ENCODE results near the gene GPI.

Gene GPI

DNA sequence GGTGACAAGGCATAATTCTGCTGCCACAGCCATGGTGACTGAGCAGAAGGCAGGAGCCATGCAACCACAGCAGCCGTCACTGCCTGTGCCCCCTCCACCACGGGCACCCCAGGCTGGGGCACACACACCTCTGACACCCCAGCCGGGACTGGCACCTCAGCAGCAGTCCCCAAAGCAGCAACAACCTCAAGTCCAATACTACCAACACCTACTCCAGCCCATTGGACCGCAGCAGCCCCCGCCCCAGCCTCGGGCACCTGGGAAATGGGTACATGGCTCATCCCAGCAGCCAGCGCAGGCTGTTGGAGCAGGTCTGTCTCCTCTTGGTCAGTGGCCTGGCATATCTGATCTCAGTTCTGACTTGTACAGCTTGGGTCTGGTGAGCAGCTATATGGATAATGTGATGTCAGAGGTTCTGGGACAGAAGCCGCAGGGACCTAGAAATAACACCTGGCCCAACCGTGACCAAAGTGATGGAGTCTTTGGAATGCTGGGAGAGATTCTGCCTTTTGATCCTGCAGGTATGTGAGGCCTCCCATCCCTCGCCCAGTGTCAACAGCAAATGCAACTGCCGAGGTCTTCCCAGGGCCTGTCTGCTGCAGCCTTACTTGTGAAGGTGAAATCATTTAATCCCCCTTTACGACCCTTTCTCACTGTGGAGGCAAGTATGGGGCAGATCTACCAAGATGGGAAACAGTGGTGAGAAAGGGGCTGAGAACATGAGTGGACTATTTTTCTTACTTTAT is 22.9 kb upstream of the GPI start:
- no peak for DNase-seq

DNA sequence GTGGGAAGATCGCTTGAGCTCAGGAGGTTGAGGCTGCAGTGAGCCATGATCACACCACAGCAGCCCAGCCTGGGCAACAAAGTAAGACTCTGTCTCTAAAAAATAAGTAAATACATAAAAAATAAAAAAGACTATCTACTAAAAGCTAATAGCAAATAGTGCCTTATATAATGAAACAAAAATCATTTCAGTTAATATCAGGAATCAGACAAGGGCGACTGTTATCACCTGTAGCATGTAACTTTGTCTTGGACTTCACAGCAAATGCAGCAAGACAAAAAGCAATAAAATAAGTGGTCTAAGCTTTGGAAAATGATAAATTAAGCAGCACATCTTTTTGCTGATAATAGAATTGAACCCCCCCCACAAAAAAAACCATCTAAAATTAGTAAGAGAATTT is 21.2 kb upstream of the GPI start:
- no peak for DNase-seq

DNA sequence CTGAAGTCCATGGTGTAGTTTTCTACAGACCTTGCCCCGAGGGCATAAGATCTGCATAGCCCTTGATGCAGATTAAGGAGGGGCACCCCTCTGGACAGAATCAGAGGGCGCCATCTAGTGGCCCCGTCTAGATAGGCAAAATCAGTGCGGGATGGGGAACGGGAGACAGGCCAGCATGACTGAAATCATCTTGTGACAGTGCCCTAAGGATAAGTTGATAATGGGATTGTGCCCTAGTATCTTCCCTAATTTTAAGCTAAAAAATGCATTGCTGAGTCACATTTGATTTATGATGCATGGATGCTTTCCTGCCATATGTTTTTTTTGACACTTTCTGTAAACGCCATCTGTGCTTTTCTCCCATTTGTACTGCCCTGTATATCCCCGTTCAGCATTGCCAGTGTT is 19.0 kb upstream of the GPI start:
- peak in 4 of 5 donors; percentile 36 to 60 (median 52) for DNase-seq

DNA sequence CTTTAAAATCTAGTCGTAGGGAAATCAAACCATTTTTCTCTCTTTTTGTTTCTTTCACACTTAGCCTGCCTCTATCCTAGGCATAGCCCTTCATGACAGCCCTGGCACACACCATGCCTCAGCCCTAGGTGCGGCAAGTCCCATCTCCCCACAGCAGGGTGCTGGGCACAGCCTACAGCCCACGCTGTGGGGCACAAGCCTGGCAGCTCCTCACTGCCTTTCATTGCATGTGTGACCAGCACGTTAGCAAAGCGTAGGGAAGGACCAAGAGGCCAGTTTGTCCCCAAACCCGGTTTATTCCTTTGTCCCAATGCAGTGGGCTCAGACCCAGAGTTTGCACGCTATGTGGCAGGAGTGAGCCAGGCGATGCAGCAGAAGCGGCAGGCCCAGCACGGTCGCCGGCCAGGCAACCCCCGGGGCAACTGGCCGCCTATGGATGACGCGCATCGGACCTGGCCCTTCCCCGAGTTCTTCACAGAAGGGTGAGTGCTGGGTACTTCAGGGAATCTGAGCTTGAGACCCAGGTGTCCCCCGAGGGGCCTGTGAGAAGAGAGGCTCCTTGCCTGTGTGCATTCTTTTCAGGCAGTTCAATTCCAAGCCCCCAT is 17.3 kb upstream of the GPI start:
- no peak for DNase-seq

DNA sequence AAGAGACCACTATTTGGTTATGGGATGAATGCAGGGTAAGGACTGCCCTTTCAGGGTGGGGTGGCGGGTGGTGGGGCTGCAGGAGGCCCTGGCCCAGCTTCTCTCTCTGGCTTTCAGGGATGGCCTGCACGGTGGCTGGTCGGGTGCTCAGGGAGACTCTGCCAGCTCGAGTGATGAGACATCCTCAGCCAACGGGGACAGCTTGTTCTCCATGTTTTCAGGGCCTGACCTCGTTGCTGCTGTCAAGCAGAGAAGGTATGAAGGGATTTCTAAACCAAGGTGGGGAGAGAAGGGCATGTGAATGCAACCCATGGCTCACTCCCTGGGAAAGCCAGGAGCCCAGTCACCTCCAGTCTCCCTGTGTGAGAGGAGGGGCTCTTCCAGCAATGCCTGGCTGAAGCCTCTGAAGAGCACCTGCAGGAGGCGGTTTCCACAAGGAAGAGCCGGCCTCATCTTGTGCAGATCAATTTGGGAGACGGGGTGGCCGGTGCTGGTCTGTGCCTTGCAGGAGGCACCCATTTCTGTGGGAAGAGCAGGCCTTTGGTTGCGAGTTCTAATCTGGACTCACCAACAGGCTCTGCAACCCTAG is 16.0 kb upstream of the GPI start:
- DNase-seq = no peak

DNA sequence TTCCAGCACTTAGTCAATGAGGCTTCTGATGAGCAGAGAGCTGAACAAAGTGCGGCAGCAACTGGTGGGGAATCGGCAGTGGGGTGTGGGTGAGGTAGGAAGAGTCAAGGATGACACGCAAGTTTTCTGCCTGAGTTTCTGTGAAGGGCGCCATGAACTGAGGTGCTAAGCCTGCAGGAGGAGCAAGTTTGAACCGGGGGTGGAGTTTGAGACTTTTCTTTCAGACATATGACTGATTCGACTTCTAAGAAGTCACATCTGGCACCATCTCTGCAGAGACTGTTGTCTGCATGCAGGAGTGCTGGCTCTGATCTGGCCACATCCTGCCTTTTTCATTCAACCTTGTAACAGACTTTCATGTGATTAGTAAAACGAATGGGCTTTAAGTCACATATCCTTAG is 14.8 kb upstream of the GPI start:
- DNase-seq = peak; percentile 33 to 96 (median 62)

DNA sequence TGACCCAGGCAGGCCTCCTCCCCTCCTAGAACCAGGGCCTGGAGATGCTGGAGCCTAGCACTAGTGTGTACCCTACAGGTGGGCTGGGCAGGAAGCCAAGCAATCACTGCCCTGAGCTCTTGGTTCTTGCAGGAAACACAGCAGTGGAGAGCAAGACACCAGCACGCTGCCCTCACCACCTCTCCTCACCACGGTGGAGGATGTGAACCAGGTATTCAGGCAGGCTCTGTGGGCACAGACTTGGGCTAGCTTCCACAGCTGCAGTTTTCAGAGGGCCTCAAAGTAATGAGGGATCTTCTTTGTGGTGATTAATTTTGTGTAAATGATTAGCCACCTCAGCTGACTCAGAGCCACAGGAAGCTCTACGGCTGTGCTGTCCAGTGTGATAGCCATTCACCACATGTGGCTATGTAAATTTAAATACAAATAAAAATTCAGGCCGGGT is 13.6 kb upstream of the GPI start:
- peak in 1 of 5 donors; percentile 50 for DNase-seq

DNA sequence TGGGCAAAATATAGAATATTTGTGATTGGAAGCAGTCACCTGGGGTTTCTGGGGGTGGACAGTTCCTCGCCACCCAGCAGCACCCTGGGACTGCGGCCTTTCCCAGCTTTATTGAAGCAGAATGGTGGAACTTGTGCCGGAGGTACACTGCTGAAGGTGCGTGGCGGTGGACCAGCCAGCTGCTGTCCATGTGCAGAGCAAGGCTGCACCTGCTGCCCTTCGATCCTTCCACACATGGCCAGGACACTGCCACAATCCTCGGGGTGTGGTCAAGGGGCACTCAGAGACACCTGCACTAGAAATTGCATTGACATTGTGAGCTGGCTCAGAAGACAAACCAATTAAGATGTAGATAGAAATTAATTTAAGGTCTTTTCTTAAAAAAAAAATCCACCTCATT is 11.4 kb upstream of the GPI start:
- no peak for DNase-seq

DNA sequence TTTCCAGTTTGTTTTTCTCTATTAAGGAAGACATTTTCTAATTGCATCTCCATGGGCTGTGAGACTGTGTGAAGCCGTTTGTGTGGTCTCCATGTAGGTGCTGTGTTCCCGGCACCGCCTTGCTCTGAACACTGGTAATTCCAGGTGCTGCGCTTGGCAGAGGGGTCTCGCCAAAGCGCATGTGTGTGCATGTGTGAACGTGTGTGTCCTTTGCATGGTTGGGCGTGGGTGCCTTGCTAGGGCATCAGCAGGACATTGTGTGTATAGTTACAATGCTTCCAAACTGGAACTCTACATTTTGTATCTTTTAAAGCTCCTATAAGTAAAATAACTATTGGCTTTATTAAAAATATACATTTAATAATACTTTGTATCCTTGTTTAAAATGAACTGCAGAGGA is 9.8 kb upstream of the GPI start:
- no peak for DNase-seq

DNA sequence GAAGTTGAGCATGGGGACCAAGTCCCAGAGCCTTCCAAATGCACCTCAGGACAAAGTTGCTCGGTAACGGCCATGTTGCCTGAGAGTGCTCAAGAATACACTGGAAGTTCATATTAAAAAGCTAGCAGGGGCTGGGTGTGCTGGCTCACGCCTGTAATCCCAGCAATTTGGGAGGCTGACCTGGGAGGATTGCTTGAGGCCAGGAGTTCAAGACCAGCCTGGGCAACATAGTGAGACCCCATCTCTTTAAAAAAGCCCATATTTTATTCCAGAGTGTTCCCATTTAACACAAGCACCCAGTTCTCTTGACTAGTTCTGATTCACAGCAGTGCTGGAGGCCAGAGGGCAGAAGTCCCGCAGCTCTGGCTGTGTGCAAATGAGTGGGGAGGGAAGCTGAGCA is 8.1 kb upstream of the GPI start:
- no peak for DNase-seq

DNA sequence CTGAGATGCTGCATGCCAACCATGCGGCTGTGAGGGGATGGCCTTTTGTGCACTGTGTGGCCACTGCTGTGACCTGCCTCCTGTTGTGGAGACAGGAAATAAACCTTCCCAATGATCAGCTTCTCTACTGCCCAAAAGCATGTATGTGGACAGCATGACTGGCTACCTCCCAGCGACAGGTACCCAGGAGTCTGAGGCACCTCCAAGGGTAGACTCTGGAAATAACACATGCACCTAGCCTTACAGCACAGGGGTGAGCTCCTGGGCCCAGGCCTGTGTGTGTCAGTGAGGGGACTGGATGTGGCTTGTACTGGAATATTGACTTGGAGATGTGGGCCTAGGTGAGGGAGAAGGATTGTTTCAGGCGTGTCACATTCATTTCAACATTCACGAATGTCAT is 7.6 kb upstream of the GPI start:
- no peak for DNase-seq

DNA sequence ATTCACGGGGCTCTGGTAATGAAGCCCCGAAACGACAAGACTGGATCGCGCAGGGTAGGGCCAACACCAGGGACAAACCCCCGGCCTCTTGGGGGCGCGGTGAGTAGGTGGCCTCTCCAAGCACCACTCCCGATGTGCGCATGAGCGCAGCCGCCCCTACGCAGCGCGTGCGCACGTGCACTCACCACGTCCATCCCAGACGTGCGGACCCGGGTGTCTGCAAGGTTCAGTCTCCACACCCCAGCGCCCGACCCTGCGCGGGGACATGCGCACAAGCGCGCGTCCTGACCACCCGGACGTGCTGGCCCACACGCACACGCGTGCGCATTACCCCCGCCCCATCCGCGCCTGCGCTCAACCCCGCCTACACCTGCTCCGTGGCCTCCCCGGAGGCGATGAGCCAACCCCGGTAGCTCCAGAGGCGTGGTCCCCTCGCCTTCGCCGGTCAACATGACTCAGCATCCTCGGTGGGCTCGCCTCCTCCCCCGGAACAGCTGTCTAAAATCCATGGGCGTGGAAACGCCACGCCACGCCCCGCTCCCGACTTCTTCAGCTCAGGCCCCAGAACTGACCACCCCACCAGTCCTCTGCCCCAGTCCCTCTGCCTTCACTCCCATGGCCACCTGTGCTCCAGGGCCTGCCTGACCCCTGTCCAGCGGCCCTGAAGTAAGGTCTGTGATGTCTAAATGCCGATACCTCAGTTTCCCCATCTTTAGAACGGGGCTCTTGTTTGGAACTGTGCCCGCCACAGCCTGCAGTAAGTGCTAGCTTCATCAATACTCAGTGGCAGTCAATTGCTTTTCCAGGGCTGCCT is 5.6 kb upstream of the GPI start:
- peak; percentile 79 to 100 (median 85) for DNase-seq

DNA sequence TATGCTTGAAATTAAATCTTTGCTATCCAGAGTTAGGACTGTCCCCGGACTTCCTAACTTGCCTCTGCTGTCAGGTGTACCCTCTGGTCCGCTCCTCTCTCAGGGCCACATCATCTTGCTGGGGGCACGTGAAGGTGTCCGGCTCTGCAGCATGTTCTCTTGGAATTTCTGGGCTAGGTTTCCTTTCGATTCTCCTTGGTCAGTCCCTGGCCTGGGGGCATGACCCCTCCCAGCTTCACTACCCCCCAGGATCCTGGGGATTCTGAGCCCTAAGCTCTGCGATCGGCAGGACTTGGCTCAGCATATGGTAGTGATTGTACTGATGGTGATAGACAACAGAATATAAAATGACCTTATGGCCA is 5.1 kb upstream of the GPI start:
- DNase-seq = no peak

DNA sequence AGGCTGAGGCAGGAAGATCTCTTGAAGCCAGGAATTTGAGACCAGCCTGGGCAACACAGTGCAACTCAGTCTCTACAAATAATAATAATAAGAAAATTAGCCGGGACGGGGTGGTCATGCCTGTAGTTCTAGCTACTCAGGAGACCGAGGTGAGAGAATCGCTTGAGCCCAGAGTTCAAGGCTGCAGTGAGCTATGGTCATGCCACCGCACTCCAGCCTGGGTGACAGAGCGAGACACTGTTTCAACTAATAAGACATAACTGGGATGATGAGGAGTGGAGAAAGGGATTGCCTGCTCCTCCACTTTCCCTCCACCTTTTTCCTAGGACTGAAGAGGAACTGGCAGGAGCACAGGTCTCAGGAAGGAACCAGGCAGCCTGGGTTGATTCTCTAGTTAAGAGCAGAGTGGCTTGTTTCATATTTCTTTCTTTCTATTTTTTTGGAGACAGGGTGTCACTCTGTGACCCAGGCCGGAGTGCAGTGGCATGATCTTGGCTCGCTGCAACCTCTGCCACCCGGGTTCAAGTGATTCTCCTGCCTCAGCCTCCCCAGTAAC is 4.6 kb upstream of the GPI start:
- DNase-seq = no peak

DNA sequence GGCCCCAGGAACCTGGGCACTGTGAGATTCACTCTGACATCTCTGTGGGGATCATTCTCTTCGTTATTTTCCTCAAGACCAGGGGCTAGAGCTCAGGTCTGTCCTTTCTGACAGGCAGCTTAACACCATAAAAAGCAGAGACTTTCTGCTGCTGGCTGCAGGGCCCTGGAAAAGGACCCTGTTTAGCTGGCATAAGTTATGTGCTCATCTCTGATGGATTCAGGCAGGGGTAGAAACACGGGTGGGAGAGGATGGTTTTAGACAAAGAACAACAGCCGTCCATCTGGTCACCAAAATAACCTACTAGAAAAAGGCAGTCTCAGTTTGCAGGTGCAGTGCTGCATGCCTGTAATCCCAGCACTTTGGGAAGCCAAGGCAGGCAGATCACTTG is 2.3 kb upstream of the GPI start:
- no peak for DNase-seq

DNA sequence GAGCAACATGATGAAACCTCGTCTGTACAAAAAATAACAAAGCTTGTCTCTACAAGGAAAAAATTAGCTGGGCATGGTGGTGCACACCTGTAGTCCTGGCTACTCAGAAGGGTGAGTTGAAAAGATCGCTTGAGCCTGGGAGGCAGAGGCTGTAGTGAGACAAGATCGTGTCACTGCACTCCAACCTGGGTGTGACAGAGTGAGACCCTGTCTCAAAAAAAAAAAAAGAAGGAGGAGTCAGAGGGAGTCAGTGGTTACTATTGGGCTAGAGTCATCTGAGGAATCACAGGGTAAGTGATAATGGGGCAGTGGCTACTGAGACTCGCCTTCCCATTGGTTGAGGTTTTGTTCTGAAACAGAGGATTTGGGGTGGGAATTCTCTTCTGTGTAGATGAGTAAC is 1.9 kb upstream of the GPI start:
- no peak for DNase-seq

DNA sequence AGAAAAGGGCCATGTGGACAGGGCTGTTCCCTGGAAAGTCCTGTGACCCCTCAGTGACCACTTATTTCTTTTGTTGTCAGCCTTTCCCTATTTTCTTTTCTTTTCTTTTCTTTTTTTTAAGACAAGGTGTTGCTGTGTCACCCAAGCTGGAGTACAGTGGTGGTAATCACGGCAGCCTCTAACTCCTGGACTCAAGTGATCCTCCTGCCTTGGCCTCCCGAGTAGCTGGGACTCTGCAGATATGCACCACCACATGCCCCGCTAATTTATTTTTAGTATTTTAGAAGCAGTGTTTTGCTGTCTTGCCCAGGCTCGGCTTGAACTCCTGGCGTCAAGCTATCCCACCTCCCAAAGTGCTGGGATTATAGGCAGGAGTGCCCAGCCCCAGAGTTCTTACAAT is 1.1 kb upstream of the GPI start:
- DNase-seq = no peak

DNA sequence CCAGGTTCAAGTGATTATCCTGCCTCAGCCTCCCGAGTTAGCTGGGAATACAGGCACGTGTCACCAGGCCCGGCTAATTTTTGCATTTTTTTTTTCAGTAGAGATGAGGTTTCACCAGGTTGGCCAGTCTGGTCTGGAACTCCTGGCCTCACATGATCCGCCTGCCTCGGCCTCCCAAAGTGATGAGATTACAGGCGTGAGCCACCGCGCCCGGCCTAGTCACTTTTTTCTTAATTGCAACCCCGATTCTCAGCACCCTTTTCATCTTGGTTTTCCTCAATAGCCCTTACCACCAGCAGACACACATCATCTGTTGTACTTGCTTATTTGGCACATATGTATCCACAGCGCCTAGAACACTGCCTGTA is 550 bp upstream of the GPI start:
- DNase-seq = no peak

DNA sequence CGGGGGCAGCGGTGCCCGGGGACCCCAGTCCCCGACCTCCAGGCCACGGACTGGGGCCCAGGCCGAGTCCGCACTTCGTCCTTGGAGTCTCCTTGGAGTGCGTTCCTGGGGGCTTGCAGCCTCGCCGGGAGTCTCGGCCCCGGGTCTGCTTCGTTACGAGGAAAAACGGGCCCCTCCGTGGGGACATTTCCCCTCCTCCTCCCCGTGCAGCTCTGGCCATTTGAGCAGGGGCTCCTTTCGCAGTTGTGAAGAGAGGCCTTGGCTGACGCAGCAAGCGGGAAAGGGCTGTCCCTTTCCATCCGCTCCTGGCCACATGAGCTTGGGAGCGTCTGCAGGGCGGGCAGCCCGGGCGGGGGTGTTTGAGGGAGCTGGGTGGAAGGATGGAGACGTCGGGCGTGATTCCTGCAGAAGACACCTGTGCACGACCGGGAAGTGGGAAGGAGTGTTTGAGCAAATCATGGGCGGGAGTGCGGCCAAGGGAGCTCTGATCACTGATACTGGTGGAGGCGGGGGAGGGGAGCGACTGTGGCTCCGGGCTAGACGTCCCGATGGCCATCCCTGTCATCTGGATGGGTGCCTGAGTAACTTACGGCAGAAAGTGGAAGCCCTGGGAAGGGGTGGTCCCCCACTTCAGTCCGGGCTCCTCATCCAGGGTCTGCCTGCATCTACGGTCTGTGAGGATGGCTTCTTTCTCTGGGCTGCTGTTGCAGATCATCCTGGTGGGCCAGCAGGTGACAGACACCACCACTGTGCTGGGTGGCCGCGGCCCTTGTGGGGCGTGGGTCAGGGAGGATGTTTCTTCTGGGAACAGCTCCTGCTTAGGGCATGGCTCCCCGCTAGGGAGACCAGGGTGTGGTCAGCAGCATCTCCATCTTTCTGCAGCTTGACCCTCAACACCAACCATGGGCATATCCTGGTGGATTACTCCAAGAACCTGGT is 736 bp downstream of the GPI start:
- no peak for DNase-seq

DNA sequence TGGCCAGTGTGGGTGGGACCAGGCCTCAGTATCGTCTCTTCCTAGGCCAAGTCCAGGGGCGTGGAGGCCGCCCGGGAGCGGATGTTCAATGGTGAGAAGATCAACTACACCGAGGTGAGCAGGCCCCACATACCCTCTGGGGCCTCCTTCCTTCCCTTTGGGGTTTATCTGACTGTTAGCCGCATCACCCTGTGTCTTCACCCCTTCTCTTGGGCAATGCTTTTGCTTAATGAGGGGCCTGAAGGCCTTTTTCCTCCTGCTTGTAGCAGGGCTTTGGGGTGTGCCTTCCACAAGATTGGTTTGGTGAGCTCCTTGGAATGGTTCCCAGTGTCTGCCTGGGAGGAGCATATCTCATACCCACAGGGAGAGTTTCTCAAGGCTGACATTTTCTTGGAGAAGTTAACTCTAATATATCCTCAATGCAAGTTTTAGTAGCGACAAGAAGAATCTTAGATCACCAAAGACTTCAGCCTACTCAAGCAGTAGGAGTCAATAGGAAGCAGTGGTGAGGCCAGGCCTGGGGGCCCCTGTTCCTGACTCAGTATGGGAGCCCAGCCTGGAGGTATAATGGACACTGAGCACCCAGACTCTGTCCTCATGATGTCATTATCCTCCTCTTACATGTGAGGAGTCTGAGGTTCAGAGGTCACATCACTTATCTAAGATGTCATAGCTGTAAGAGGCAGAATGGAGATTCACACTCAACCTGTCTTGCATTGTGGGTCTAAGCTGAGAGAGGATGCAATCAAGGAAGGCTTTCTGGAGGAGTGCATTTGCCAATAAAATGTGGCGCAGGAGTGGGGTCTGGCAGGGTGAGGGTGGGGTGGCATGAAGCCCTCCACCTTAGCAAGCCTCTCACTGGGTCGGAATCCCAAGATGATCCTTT is 2.0 kb downstream of the GPI start:
- DNase-seq = no peak

DNA sequence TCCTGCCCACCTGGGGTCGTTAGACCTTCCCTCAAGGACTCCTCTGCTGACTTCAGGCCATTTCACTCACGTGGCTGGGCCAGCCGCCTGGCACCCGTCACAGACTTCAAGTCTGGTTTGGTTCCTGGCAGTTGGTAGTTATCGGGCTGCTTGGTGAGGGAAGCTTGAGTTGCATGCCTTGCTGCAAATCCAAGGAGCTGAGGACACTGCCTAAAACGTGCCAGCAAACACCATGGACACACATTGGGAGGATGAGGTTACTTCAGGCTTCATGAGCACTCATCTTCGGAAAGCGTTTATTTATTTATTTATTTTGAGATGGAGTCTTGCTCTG is 2.6 kb downstream of the GPI start:
- no peak for DNase-seq
